ENCODE results near the gene PREX1. TPM values are rescaled to one million over a fixed set of nuclear protein-coding genes. Genes with fewer than 3 reads are reported as not detected.

Gene PREX1
- total RNA-seq, 1 donor from 2014 or later = 17.7 TPM

GRCh38 chr20:48750941-48751635 is 76.7 kb downstream of the PREX1 start:
- TF ChIP-seq POLR2A (IDR thresholded peaks at IDR 0.05) (no peak), POLR2AphosphoS5 (IDR thresholded peaks at IDR 0.05; ENCODE audit: insufficient read depth in 1 of 2, low read depth in 1 of 2) (peak in 1 of 2 donors; percentile 31)
- H3K36me3 ChIP-seq = no peaks in the 10 kb centered on the region
- H3K9me3 ChIP-seq = no peaks in the 10 kb centered on the region
- intact Hi-C loops (cut with DNase I) = no loop called here
- H3K4me3 ChIP-seq = no peak overlapping the region
- peaks cover 11% of the 10 kb centered on the region for H3K4me1 ChIP-seq
- H3K27ac ChIP-seq = no peak overlapping the region
- no peaks in the 10 kb centered on the region for H3K27me3 ChIP-seq
- no peak for DNase-seq (ENCODE audit: extremely low spot score in 2 of 2)

GRCh38 chr20:48750376-48750775 is 77.4 kb downstream of the PREX1 start:
- Histone ChIP-seq H3K9me3 (no peaks in the 10 kb centered on the region), H3K27ac (no peak overlapping the region), H3K4me3 (no peak overlapping the region), H3K27me3 (no peaks in the 10 kb centered on the region), H3K36me3 (no peaks in the 10 kb centered on the region), H3K4me1 (peaks cover 11% of the 10 kb centered on the region)
- no peak for DNase-seq (ENCODE audit: extremely low spot score in 2 of 2)
- intact Hi-C loops (cut with DNase I) = no loop called here
- TF ChIP-seq POLR2AphosphoS5 (IDR thresholded peaks at IDR 0.05; ENCODE audit: insufficient read depth in 1 of 2, low read depth in 1 of 2) (no peak), CTCF (IDR thresholded peaks at IDR 0.05) (no peak)

GRCh38 chr20:48749437-48749836 is 78.4 kb downstream of the PREX1 start:
- Histone ChIP-seq H3K4me1 (peaks cover 11% of the 10 kb centered on the region), H3K36me3 (no peaks in the 10 kb centered on the region), H3K27ac (no peak overlapping the region), H3K27me3 (no peaks in the 10 kb centered on the region), H3K4me3 (no peak overlapping the region), H3K9me3 (no peaks in the 10 kb centered on the region)
- intact Hi-C loops (cut with DNase I) = no loop called here
- DNase-seq (ENCODE audit: extremely low spot score in 2 of 2) = no peak
- no peak for TF ChIP-seq CTCF (IDR thresholded peaks at IDR 0.05)
- no peak for TF ChIP-seq POLR2A (IDR thresholded peaks at IDR 0.05)
- TF ChIP-seq POLR2AphosphoS5 (IDR thresholded peaks at IDR 0.05; ENCODE audit: insufficient read depth in 1 of 2, low read depth in 1 of 2) = no peak

GRCh38 chr20:48748556-48748955 is 79.2 kb downstream of the PREX1 start:
- no peaks in the 10 kb centered on the region for H3K9me3 ChIP-seq
- intact Hi-C loops (cut with DNase I) = no loop called here
- H3K4me1 ChIP-seq = peaks cover 11% of the 10 kb centered on the region
- no peak overlapping the region for H3K4me3 ChIP-seq
- no peaks in the 10 kb centered on the region for H3K27me3 ChIP-seq
- no peak for TF ChIP-seq POLR2AphosphoS5 (IDR thresholded peaks at IDR 0.05; ENCODE audit: insufficient read depth in 1 of 2, low read depth in 1 of 2)
- TF ChIP-seq CTCF (IDR thresholded peaks at IDR 0.05) = no peak
- TF ChIP-seq POLR2A (IDR thresholded peaks at IDR 0.05) = no peak
- no peak overlapping the region for H3K27ac ChIP-seq
- H3K36me3 ChIP-seq = no peaks in the 10 kb centered on the region
- no peak for DNase-seq (ENCODE audit: extremely low spot score in 2 of 2)

- Histone ChIP-seq H3K27ac (no peak overlapping the region), H3K27me3 (no peaks in the 10 kb centered on the region), H3K36me3 (no peaks in the 10 kb centered on the region), H3K4me3 (no peak overlapping the region), H3K9me3 (no peaks in the 10 kb centered on the region), H3K4me1 (peaks cover 11% of the 10 kb centered on the region)
- intact Hi-C loops (cut with DNase I) = no loop called here
- no peak for TF ChIP-seq CTCF (IDR thresholded peaks at IDR 0.05)
- TF ChIP-seq POLR2AphosphoS5 (IDR thresholded peaks at IDR 0.05; ENCODE audit: insufficient read depth in 1 of 2, low read depth in 1 of 2) = no peak
- no peak for TF ChIP-seq POLR2A (IDR thresholded peaks at IDR 0.05)
- DNase-seq (ENCODE audit: extremely low spot score in 2 of 2) = no peak
Observed at GRCh38 chr20:48747840-48748414, 79.9 kb downstream of the PREX1 start.

Measured in vagina (tissue), 2 donors.